ENCODE measurements around the gene PCBP3. TPM values are rescaled to one million over a fixed set of nuclear protein-coding genes. Genes with fewer than 3 reads are reported as not detected.
A peak's percentile ranks its signal among the peaks of the same experiment; 100 is the strongest.
"Not testable (repeated sequence)": the region's sequence is repeated elsewhere in the genome, so short reads cannot be mapped to it uniquely, and the experiment has no call there.

Gene PCBP3
- total RNA-seq, 1 donor from 2014 or later = 9.7 TPM

- H3K36me3 Mint-ChIP-seq (ENCODE audit: low read depth); H3K27me3 Mint-ChIP-seq; intact Hi-C loops (cut with micrococcal nuclease); H3K9me3 Mint-ChIP-seq; H3K27ac Mint-ChIP-seq; DNase-seq; H3K4me3 Mint-ChIP-seq: not testable (repeated sequence)
- peaks cover 22% of the 10 kb centered on the region for H3K4me1 Mint-ChIP-seq
Observed at GRCh38 chr21:45814210-45814940, 170.8 kb downstream of the PCBP3 start.

- not testable (repeated sequence) for H3K9me3 Mint-ChIP-seq; H3K27ac Mint-ChIP-seq; H3K27me3 Mint-ChIP-seq; DNase-seq; H3K4me3 Mint-ChIP-seq; H3K36me3 Mint-ChIP-seq (ENCODE audit: low read depth)
- H3K4me1 Mint-ChIP-seq = peaks cover 33% of the 10 kb centered on the region
- intact Hi-C loops (cut with micrococcal nuclease) = loop anchor here (5.0 kb wide), 2 partner anchors 507 to 663 kb away; partner anchors contain the start of genes C21orf58 and PCNT
Observed at GRCh38 chr21:45815781-45816180, 172.3 kb downstream of the PCBP3 start.

- H3K4me3 Mint-ChIP-seq = no peak overlapping the region
- H3K4me1 Mint-ChIP-seq = peaks cover 39% of the 10 kb centered on the region
- DNase-seq = peak; percentile 52
- intact Hi-C loops (cut with micrococcal nuclease) = loop anchor here (5.0 kb wide), 2 partner anchors 506 to 664 kb away; partner anchors contain the start of genes C21orf58 and PCNT
- peaks cover 4% of the 10 kb centered on the region for H3K9me3 Mint-ChIP-seq
- peak overlapping the region; percentile 77 for H3K27ac Mint-ChIP-seq
- H3K36me3 Mint-ChIP-seq (ENCODE audit: low read depth) = peaks cover 6% of the 10 kb centered on the region
- H3K27me3 Mint-ChIP-seq = peaks cover 3% of the 10 kb centered on the region
Observed at GRCh38 chr21:45816794-45817193, 173.3 kb downstream of the PCBP3 start.

- Mint-ChIP-seq H3K9me3 (peaks cover 4% of the 10 kb centered on the region), H3K4me1 (peaks cover 40% of the 10 kb centered on the region), H3K27me3 (peaks cover 3% of the 10 kb centered on the region), H3K27ac (peak overlapping the region; percentile 92), H3K36me3 (ENCODE audit: low read depth) (peaks cover 6% of the 10 kb centered on the region), H3K4me3 (no peak overlapping the region)
- intact Hi-C loops (cut with micrococcal nuclease) = loop anchor here (5.0 kb wide), 2 partner anchors 505 to 665 kb away; partner anchors contain the start of genes C21orf58 and PCNT
- DNase-seq = peak; percentile 56
Observed at GRCh38 chr21:45817345-45817744, 173.8 kb downstream of the PCBP3 start.

- Mint-ChIP-seq H3K27ac (peak overlapping the region; percentile 92), H3K4me1 (peaks cover 40% of the 10 kb centered on the region), H3K4me3 (peak overlapping the region; percentile 57)
Observed at GRCh38 chr21:45818276-45818903, 174.9 kb downstream of the PCBP3 start.

GRCh38 chr21:45818904-45819285 is 175.4 kb downstream of the PCBP3 start:
- peak overlapping the region; percentile 57 for H3K4me3 Mint-ChIP-seq
- intact Hi-C loops (cut with micrococcal nuclease) = loop anchor here (1.0 to 5.0 kb wide), 9 partner anchors 52 to 667 kb away; partner anchors contain the start of genes C21orf58, PCBP3 and PCNT
- H3K4me1 Mint-ChIP-seq = peaks cover 40% of the 10 kb centered on the region
- peak overlapping the region; percentile 92 for H3K27ac Mint-ChIP-seq
- H3K9me3 Mint-ChIP-seq = no peaks in the 10 kb centered on the region
- peaks cover 6% of the 10 kb centered on the region for H3K36me3 Mint-ChIP-seq (ENCODE audit: low read depth)
- peak; percentile 88 for DNase-seq
- H3K27me3 Mint-ChIP-seq = no peaks in the 10 kb centered on the region

More at GRCh38 chr21:45818276-45818903, 174.9 kb downstream of the PCBP3 start:
- peak; percentile 78 for DNase-seq
- intact Hi-C loops (cut with micrococcal nuclease) = loop anchor here (1.0 to 5.0 kb wide), 6 partner anchors 51 to 666 kb away; partner anchors contain the start of genes C21orf58, PCBP3 and PCNT
- no peaks in the 10 kb centered on the region for H3K27me3 Mint-ChIP-seq
- H3K36me3 Mint-ChIP-seq (ENCODE audit: low read depth) = peaks cover 6% of the 10 kb centered on the region
- H3K9me3 Mint-ChIP-seq = no peaks in the 10 kb centered on the region

- peak overlapping the region; percentile 92 for H3K27ac Mint-ChIP-seq
- intact Hi-C loops (cut with micrococcal nuclease) = loop anchor here (1.0 to 10.0 kb wide), 11 partner anchors 67 to 679 kb away; partner anchors contain the start of genes C21orf58 and PCNT
- H3K4me3 Mint-ChIP-seq = peak overlapping the region; percentile 57
- no peaks in the 10 kb centered on the region for H3K27me3 Mint-ChIP-seq
- peaks cover 6% of the 10 kb centered on the region for H3K36me3 Mint-ChIP-seq (ENCODE audit: low read depth)
- no peaks in the 10 kb centered on the region for H3K9me3 Mint-ChIP-seq
- peaks cover 40% of the 10 kb centered on the region for H3K4me1 Mint-ChIP-seq
- no peak for DNase-seq
Observed at GRCh38 chr21:45819478-45820170, 176.1 kb downstream of the PCBP3 start.

GRCh38 chr21:45820171-45821091 is 176.9 kb downstream of the PCBP3 start:
- Mint-ChIP-seq H3K4me1 (peaks cover 40% of the 10 kb centered on the region), H3K27me3 (no peaks in the 10 kb centered on the region), H3K9me3 (no peaks in the 10 kb centered on the region), H3K4me3 (peak overlapping the region; percentile 47), H3K27ac (peak overlapping the region; percentile 81), H3K36me3 (ENCODE audit: low read depth) (peaks cover 6% of the 10 kb centered on the region)
- peak; percentile 93 for DNase-seq
- intact Hi-C loops (cut with micrococcal nuclease) = loop anchor here (1.0 to 10.0 kb wide), 5 partner anchors 224 to 680 kb away; no protein-coding TSS in a partner anchor

GRCh38 chr21:45821315-45821962 is 177.9 kb downstream of the PCBP3 start:
- peak overlapping the region; percentile 57 for H3K27ac Mint-ChIP-seq

GRCh38 chr21:45821998-45822397 is 178.5 kb downstream of the PCBP3 start:
- DNase-seq = no peak
- Mint-ChIP-seq H3K27ac (no peak overlapping the region), H3K9me3 (no peaks in the 10 kb centered on the region), H3K4me1 (peaks cover 39% of the 10 kb centered on the region), H3K27me3 (no peaks in the 10 kb centered on the region), H3K4me3 (no peak overlapping the region), H3K36me3 (ENCODE audit: low read depth) (peaks cover 5% of the 10 kb centered on the region)
- intact Hi-C loops (cut with micrococcal nuclease) = loop anchor here (2.0 to 10.0 kb wide), 3 partner anchors 377 to 681 kb away; no protein-coding TSS in a partner anchor

More at GRCh38 chr21:45821315-45821962, 177.9 kb downstream of the PCBP3 start:
- DNase-seq = no peak
- Mint-ChIP-seq H3K4me3 (peak overlapping the region; percentile 6), H3K4me1 (peaks cover 40% of the 10 kb centered on the region), H3K9me3 (no peaks in the 10 kb centered on the region), H3K36me3 (ENCODE audit: low read depth) (peaks cover 6% of the 10 kb centered on the region), H3K27me3 (no peaks in the 10 kb centered on the region)
- intact Hi-C loops (cut with micrococcal nuclease) = loop anchor here (2.0 to 10.0 kb wide), 3 partner anchors 377 to 681 kb away; no protein-coding TSS in a partner anchor

- no peak for DNase-seq
- H3K4me1 Mint-ChIP-seq = peaks cover 39% of the 10 kb centered on the region
- peaks cover 3% of the 10 kb centered on the region for H3K36me3 Mint-ChIP-seq (ENCODE audit: low read depth)
- intact Hi-C loops (cut with micrococcal nuclease) = loop anchor here (10.0 kb wide), 1 partner anchor 378 kb away; no protein-coding TSS in a partner anchor
- no peaks in the 10 kb centered on the region for H3K9me3 Mint-ChIP-seq
- H3K4me3 Mint-ChIP-seq = no peak overlapping the region
- no peak overlapping the region for H3K27ac Mint-ChIP-seq
- no peaks in the 10 kb centered on the region for H3K27me3 Mint-ChIP-seq
Observed at GRCh38 chr21:45822429-45823099, 179.0 kb downstream of the PCBP3 start.

Data from activated CD4-positive, alpha-beta T cell treated with anti-CD3 and anti-CD28 coated beads, Interleukin-2, amount 10 ng/mL, durations not matched to agents 24 days and 14 days (primary cell).